NCI-H146 treated with DMSO at 0.1 percent for 48 hours (cell line): ENCODE data around the gene LITAFD.

Experiments used
- DNase-seq: peaks from one replicate; lab custom pipeline; 2025; ENCODE audit not compliant: unreplicated experiment; lab: John Stamatoyannopoulos, UW

LITAFD gene

DNA sequence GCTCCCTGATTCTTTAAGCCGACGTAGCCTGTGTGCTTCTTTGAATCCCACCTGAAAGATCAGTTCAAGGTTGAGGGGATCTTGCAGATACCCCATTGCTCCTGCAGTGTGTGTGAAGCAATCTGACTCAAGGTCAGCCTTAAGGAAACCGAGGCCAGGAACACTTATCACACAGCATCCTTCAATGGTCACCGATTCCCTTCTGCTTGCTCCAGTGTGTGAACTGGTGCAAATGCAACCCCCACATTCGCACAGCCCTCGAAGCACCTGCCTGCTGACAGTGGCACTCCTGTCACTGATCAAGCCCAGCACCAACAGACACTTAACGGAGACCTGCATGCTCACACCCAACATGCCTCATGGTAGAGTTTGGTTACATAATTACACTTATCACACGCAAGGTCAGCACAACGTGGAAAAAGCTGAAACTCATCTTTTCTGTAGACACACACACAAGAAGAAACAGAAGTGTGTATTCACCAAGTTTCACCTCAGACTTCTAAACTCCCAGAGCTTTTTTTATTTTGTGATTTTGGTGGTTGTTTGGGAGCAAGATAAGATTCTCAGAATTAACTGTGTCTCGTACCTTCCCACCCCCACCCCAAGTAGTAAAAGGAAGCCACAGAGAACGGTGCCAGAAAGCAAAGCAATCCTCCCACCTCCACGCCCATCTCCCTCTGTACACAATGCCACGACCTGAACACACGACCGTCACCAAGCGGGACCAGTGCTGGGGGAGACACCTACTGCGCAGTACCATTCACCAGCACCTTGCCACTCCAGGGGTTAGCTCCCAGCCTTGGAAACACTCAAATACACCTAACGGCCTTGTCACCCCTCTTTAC lies 37.2 kb downstream of the LITAFD start:
- no peak for DNase-seq

DNA sequence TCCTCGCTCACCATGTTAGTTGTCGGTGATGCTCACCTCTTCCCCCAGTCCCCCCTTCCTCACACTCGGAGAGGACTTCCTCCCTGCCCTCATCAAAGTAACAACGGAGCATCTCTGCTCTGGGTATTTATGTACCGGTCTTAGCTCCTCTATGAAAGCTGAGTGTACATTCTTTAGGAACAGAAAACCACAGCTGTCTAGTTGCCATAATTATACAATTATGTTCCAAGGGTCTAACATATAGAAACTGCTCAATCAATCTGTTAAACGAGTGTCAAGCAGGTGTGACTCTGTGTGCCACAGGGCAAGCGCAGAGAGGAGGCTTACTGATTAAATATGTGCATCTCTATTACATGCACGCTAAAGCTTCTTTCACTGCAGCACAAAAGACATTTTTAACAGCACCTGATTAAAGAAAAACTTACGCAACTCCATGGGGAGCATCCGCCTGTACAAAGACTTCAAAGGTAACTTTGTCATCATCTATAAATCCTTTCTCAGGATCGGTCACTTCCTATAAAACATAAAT lies 37.8 kb downstream of the LITAFD start:
- peak; percentile 78 for DNase-seq

DNA sequence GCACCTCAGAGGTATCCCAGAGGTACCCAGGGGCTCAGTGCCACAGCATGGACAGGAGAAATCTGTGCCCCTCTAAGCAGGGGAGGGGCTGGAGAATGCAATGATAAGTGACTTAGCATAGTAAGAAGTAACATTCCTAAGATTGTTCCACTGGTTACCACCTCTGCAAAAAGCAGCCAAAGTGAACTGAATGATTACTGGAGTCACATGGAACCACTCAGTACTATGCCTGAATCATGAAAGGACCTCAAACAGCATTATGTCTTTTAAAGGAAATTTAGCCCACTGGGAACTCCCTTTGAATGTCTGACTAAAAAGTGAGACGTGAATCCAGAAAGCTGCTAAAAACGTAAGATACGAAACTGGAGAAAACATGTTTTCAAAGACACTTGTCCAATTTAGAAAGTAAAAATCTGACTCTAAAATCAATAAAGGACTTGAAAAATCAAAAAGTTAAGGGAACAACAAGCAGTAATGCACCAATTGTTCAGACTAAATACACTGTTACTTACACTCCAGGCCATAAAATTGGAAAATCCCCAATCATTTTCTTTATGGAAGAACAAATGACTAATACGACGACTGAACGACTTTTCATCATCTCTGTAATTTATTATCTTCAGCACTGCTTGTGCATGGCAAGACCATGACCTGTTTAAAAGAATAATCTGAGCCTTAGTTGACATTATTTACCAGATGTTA lies 38.6 kb downstream of the LITAFD start:
- DNase-seq = no peak

DNA sequence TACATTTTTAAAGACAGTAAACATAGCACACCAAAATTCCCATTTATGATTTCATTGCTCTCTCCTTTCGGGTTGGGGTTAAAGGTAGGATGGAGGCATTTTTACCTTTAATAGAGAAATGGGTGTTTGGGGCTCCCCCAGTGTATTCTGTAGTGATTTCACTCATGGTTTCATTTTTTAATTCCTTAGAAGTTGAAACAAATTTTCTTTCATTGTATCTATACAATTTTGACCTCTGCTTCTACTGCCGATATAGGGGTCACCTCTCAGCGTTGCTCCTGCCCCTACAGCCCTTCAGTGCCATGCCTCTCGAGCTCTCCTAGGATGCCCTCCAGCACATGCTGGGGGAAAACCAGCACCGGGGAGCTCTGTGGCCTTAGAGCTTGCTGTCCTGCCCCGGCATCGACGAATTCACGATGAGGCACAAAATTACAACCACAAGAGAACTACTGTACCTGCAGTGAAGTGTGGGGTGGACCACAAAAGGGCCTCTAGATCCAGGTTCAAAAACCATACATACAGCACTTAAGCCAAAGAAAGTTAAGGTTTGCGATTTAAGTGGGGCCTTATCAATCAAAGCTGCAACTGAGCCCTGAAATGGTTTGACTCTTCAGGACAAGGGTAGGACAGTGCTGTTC lies 39.3 kb downstream of the LITAFD start:
- no peak for DNase-seq

DNA sequence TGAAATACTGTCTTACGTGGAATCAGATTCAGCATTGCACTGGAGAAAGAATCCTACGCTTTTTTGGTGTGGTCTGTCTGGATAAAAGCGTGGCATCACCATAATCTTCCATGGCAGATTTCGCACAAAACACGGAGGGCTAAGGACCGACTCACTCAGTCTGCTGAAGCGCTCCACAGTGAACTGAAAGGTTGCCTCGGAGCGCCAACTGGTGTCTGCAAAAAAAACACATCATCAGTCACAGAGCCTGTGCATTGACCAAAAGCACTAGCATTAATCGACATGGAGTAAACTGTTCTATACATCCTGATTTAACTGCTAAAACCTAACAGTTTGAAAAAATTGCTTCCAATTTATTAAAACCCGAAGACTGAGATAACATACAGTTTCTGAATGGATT lies 41.0 kb downstream of the LITAFD start:
- DNase-seq = no peak

DNA sequence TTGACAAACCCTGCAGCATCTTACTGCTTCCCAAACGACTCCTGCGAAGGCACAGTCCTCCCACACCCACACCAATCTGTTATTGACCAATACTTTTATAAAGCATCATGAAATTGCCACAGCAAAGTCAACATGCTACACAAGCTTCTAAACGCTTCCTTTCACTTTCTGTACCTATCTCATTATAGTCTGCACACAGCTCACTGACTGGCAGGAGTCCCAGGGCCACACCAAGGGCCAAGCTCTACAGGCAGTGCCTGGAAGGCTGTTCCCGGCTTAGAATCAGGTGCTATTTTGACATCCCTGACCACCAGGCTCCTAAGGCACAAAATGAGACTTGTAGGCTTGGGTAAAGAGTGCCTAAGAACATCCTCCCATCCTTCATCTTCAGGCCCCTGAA lies 42.1 kb downstream of the LITAFD start:
- no peak for DNase-seq

DNA sequence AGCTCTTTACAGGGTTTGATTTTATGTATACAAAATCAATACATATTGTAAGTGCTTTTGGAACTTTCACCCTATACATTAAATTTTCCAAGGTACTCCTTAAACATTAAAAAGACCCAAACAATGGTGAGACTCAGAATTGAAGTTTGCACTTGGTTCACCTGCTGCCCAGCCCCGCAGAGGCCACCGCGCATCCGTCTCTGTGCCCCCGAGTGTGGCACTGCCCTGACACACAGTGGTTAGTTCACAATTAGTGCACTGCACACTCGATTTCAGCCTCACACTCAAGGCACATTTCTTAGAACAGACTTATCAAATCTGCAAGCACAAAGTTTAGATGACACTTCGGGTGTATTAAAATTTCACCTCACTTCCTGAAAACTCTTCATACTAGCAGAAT lies 43.3 kb downstream of the LITAFD start:
- DNase-seq = no peak

DNA sequence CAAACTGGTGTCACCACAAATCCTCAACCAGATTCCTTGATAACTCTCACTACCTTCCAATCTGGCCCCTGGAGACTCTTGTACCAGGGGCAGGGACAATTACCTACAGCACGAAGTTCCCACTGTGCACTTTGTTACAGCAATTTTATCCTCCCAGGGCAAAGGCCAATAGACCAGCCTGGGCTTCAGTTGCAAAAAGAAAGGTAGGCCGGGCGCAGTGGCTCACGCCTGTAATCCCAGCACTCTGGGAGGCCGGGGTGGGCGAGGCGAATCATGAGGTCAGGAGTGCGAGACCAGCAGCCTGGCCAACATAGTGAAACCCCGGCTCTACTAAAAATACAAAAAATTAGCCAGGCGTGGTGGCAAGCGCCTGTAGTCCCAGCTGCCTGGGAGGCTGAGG lies 44.7 kb downstream of the LITAFD start:
- DNase-seq = no peak

DNA sequence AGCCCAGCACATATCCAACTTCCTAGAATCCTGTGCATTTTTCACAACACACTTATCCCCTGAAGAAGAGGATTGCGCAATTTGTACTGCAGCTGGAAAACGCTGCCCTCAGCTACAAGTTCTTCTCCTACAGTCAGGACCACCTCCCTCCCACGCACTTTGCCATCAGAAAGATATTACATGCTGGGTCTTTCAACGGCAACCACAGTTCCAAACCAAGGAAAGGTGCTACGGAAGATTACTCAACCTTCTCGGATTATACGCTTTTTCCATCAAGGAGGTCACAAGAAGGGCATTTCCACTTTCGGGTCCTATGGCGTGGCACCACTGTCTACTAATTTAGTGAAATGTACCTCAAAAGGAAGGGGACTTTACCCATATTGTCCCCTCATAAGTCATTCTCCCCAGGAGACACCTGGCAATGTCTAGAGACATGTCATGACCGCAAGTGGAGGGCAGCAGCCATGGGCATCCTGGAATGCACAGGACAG lies 46.4 kb downstream of the LITAFD start:
- DNase-seq = no peak

DNA sequence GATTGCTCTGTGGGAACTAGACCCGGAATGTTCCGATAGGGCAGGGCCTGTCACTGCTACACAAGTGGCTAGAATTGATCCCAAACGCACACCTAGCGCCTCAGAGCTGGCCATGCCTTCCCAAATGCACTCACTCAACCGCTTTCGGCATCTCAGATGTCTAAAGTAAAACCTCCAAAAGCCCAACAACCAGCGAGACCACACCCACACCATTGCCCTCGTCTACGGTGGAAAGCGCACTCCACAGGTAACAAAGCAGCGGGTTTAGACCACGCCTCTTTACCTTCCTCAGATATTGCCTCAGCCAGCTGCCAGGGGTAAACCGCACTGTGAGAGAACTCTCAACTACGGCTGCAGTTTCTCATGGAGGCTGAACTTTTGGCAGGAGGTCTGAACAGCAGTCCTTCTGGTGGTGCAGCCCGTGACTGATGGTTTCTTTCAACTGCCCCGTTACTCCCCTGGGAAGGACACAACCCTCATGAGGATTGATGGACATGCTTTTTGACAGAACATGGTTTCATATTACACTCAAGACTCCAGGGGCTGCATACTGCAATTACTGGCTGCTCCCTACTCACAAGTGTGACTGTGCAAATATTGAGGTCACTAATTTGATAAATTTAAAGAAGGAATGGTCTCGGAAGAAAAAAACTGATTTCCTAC lies 47.1 kb downstream of the LITAFD start:
- DNase-seq = no peak

DNA sequence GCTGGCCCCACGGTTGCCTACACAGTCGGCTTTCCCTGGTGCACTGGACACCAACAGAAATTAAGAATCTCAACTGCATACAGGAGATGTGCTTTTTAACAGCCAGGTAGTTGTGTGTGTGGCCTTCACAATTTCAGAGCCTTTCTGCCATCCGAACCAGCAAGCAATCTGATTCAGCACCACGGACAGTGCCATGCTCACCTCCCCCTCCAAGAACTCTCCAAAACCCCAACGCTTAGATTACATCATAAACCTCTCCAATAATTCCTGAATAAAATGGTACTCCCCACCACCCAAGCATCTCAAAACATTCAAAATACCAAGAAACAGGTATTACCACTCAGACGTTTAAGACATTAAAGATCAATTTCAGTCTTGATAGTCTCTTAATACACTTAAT lies 49.7 kb downstream of the LITAFD start:
- DNase-seq = no peak

DNA sequence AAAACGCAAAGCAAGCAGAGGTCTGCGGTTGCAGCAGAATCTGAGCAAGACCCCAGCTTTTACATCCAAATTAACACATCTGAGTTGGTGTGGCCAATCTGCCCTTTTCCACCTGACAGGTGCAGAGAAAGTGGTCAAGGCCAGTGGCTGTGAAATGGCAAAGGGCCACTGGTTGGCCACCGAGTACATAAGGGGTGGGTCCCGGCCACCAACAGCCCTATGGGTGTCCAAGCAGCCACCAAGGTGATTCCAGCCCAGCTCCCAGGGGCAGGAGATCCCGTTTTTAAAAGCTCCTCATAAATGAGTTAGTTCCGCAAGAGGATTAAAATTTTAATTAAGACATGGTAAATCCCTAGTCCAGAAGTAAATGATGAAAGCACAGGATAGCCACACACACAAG lies 52.5 kb downstream of the LITAFD start:
- DNase-seq = no peak
